HG03060 (cell line): Measurements from ENCODE around the gene CFAP92.
"Not testable (repeated sequence)": the region's sequence is repeated elsewhere in the genome, so short reads cannot be mapped to it uniquely, and the experiment has no call there.

Experiments used
- ATAC-seq: cut with Tn5 transposase; IDR thresholded peaks from one replicate; pipeline ENCODE4 v1.9.1; 2021; ENCODE audit warnings: low read depth, moderate number of reproducible peaks; ENCODE audit not compliant: unreplicated experiment

Gene CFAP92

GRCh38 chr3:128945041-128945877 lies 48.6 kb downstream of the CFAP92 start:
- ATAC-seq: no peak

GRCh38 chr3:128942161-128942952 lies 51.5 kb downstream of the CFAP92 start:
- ATAC-seq: no peak

- ATAC-seq: no peak
Measured at GRCh38 chr3:128940252-128940651, 53.6 kb downstream of the CFAP92 start.

- no peak for ATAC-seq
Measured at GRCh38 chr3:128936341-128936740, 57.5 kb downstream of the CFAP92 start.

- ATAC-seq: no peak
Measured at GRCh38 chr3:128935922-128936321, 58.0 kb downstream of the CFAP92 start.

- no peak for ATAC-seq
Measured at GRCh38 chr3:128933922-128934253, 60.0 kb downstream of the CFAP92 start.

GRCh38 chr3:128933213-128933921 lies 60.5 kb downstream of the CFAP92 start:
- ATAC-seq: no peak

GRCh38 chr3:128932516-128933212 lies 61.2 kb downstream of the CFAP92 start:
- no peak for ATAC-seq

- no peak for ATAC-seq
Measured at GRCh38 chr3:128931046-128931445, 62.8 kb downstream of the CFAP92 start.

GRCh38 chr3:128929364-128929763 lies 64.5 kb downstream of the CFAP92 start:
- no peak for ATAC-seq

GRCh38 chr3:128923986-128924385 lies 69.9 kb downstream of the CFAP92 start:
- not testable (repeated sequence) for ATAC-seq

- no peak for ATAC-seq
Measured at GRCh38 chr3:128923576-128923975, 70.3 kb downstream of the CFAP92 start.

GRCh38 chr3:128922804-128923459 lies 70.9 kb downstream of the CFAP92 start:
- ATAC-seq: no peak

GRCh38 chr3:128919988-128920387 lies 73.9 kb downstream of the CFAP92 start:
- no peak for ATAC-seq

GRCh38 chr3:128917291-128917690 lies 76.6 kb downstream of the CFAP92 start:
- ATAC-seq: no peak

GRCh38 chr3:128914966-128915645 lies 78.8 kb downstream of the CFAP92 start:
- ATAC-seq: no peak

- ATAC-seq: no peak
Measured at GRCh38 chr3:128911911-128912310, 82.0 kb downstream of the CFAP92 start.

GRCh38 chr3:128910006-128910405 lies 83.9 kb downstream of the CFAP92 start:
- ATAC-seq: no peak

- ATAC-seq: no peak
Measured at GRCh38 chr3:128908951-128909350, 84.9 kb downstream of the CFAP92 start.
